HepG2 (cell line): ENCODE data around the gene FRAS1. TPM values are rescaled to one million over a fixed set of nuclear protein-coding genes. Genes with fewer than 3 reads are reported as not detected.

Experiments used
- ATAC-seq: fragments of 200-7000 bp; cut with Tn5 transposase; 3 replicates; pipeline ENCODE4 v1.9.1; 2020; ENCODE audit warnings: mild to moderate bottlenecking, moderate library complexity
- BruUV-seq: library from RNA; stranded (reverse); fragments of 400-500 nt; replicated peaks from 2 replicates; lab custom pipeline; 2021; lab: Mats Ljungman, UMichigan
- CTCF ChIA-PET: fragments of 300-600 bp; formaldehyde crosslinking; extraction: SDS; loops from one replicate; lab custom pipeline; 2021; ENCODE audit warnings: low total read pairs, inconsistent platforms, low intra/inter-chr PET ratio; lab: Yijun Ruan, JAX
- POLR2A ChIA-PET: fragments of 350-600 bp; sonication (Branson Sonifier 250); formaldehyde crosslinking; loops from one replicate; lab custom pipeline; 2020; ENCODE audit warnings: antibody characterized with exemption, inconsistent platforms; lab: Yijun Ruan, JAX
- DNase-seq: peaks from one replicate; pipeline ENCODE4 v3.0.0-alpha.2; 2015; ENCODE audit warnings: low spot score
- FAIRE-seq: peaks from 3 replicates; lab custom pipeline; 2011; peaks lifted over from hg19 to GRCh38; lab: Jason Lieb, UNC
- H2AFZ ChIP-seq: one replicate; pipeline ENCODE4 v1.6.1; 2011; ENCODE audit warnings: low read length, inconsistent platforms
- H3K27ac ChIP-seq: fragments of 300-600 bp; 3 replicates; pipeline ENCODE4 v1.8.0; 2011; ENCODE audit warnings: mixed run types, mild to moderate bottlenecking, mixed read lengths, low read length, inconsistent platforms; ENCODE audit not compliant: insufficient read depth; ENCODE audit errors: extremely low read length
- H3K27me3 ChIP-seq, 2 experiments: fragments of 200-600 bp in 1 of 2; 2 replicates in 1 of 2; 3 replicates in 1 of 2; pipeline versions ENCODE4 v1.6.0 to v1.8.0; 2011; ENCODE audit warnings: low read length in 2 of 2, mild to moderate bottlenecking in 2 of 2, moderate library complexity in 2 of 2, inconsistent platforms in 1 of 2; ENCODE audit not compliant: insufficient read depth in 2 of 2, control insufficient read depth in 1 of 2
- H3K36me3 ChIP-seq, 2 experiments: fragments of 200-600 bp in 1 of 2; replicated peaks in 1 of 2; 2 replicates in 1 of 2; 3 replicates in 1 of 2; pipeline versions ENCODE4 v1.5.1 to v1.8.0; 2011; ENCODE audit warnings: low read length in 2 of 2, inconsistent platforms in 1 of 2; ENCODE audit not compliant: insufficient read depth in 2 of 2, control insufficient read depth in 1 of 2
- H3K4me1 ChIP-seq: 2 replicates; pipeline ENCODE4 v1.5.1; 2012; ENCODE audit warnings: low read length, inconsistent platforms; ENCODE audit not compliant: insufficient read depth
- H3K4me2 ChIP-seq: 2 replicates; pipeline ENCODE4 v1.6.0; 2011; ENCODE audit warnings: low read depth, low read length, inconsistent platforms
- H3K4me3 ChIP-seq, 3 experiments: fragments of 200-600 bp in 1 of 3; sonication (generic), shearing (Covaris generic) in 1 of 3; replicated peaks in 1 of 3; 2 replicates each; pipeline ENCODE4 v1.5.1; 2011 to 2016; ENCODE audit warnings: low read length in 3 of 3, inconsistent platforms in 2 of 3, low read depth in 2 of 3, mild to moderate bottlenecking in 2 of 3, control low read depth in 1 of 3, mixed read lengths in 1 of 3; ENCODE audit not compliant: insufficient read depth in 1 of 3
- H3K79me2 ChIP-seq: one replicate; pipeline ENCODE4 v1.6.1; 2011; ENCODE audit warnings: low read length, inconsistent platforms; ENCODE audit not compliant: insufficient read depth
- H3K9ac ChIP-seq: 2 replicates; pipeline ENCODE4 v1.6.0; 2011; ENCODE audit warnings: mild to moderate bottlenecking, low read depth, low read length, inconsistent platforms; ENCODE audit not compliant: insufficient read depth
- H3K9me3 ChIP-seq: 2 replicates; pipeline ENCODE4 v1.5.1; 2012; ENCODE audit warnings: mild to moderate bottlenecking, low read length
- H4K20me1 ChIP-seq: 2 replicates; pipeline ENCODE4 v1.6.0; 2011; ENCODE audit warnings: inconsistent platforms, mild to moderate bottlenecking, low read length, moderate library complexity; ENCODE audit not compliant: insufficient read depth
- BRD4 ChIP-seq: sonication (generic); formaldehyde crosslinking; IDR thresholded peaks from 2 replicates; pipeline ENCODE4 v1.4.0; 2020; ENCODE audit warnings: missing genetic modification reagents
- CEBPB ChIP-seq: IDR thresholded peaks from 2 replicates; pipeline ENCODE4 v1.6.1; 2011; ENCODE audit warnings: low read depth, low read length, improper control_type of control experiment, borderline replicate concordance
- CREM ChIP-seq, 2 experiments: sonication (generic) in 1 of 2; formaldehyde crosslinking in 1 of 2; IDR thresholded peaks; 2 replicates each; pipeline versions ENCODE4 v1.4.0 to v1.6.1; 2016 to 2020; ENCODE audit warnings: antibody characterized with exemption in 1 of 2, mild to moderate bottlenecking in 1 of 2, missing genetic modification reagents in 1 of 2
- GATAD2A ChIP-seq: IDR thresholded peaks from 2 replicates; pipeline ENCODE4 v1.6.1; 2016
- TEAD2 ChIP-seq: sonication (generic); formaldehyde crosslinking; IDR thresholded peaks from 2 replicates; pipeline ENCODE4 v1.9.0; 2021; ENCODE audit warnings: missing genetic modification reagents
- TEAD3 ChIP-seq: optimal IDR thresholded peaks from 2 replicates; pipeline ENCODE3; 2016; ENCODE audit warnings: borderline replicate concordance
- ZBTB7A ChIP-seq: sonication (generic); formaldehyde crosslinking; IDR thresholded peaks from 2 replicates; pipeline ENCODE4 v1.8.0; 2022; ENCODE audit warnings: mild to moderate bottlenecking, missing genetic modification reagents
- ZKSCAN1 ChIP-seq: fragments of 150-350 bp; IDR thresholded peaks from 2 replicates; pipeline ENCODE4 v1.6.1; 2014; ENCODE audit warnings: low read length
- WGBS: methylation state at CpG from one replicate; pipeline ENCODE4 v1.1.6; 2017; ENCODE audit warnings: low lambda C conversion rate; 5-methylcytosine and 5-hydroxymethylcytosine counted together
- in situ Hi-C: cut with HindIII; loops from 2 replicates; pipeline ENCODE4 v1.10.0; 2017; ENCODE audit warnings: low pct_unique_long_range_greater_than_20kb; ENCODE audit not compliant: extremely low pct_ligation_motif_present
- intact Hi-C: fragments of 100-400 bp; cut with micrococcal nuclease; formaldehyde crosslinking; loops from one replicate; pipeline ENCODE4 v1.10.0; 2022; ENCODE audit not compliant: unreplicated experiment
- polyA plus RNA-seq, 8 experiments: library from polyadenylated mRNA; depleted of rRNA in 3 of 8; stranded (reverse) in 7 of 8; unstranded in 1 of 8; fragments of >200 nt; fragmentation: Illumina TruSeq in 4 of 8; extraction: Trizol in 4 of 8; gene quantifications; 2 replicates each; pipeline versions ENCODE4 v1.2.1 to v1.2.3, GENCODE V29; 2011 to 2016; ENCODE audit warnings: low read depth in 4 of 8, missing spikeins in 1 of 8, mixed read lengths in 1 of 8; ENCODE audit not compliant: insufficient read depth in 1 of 8
- total RNA-seq, 5 experiments: library from RNA; depleted of rRNA; stranded (reverse); fragments of >200 nt; fragmentation: Illumina TruSeq; extraction: Trizol; gene quantifications; 2 replicates each; pipeline ENCODE4 v1.2.3, GENCODE V29; 2016; ENCODE audit warnings: low read depth in 1 of 5
- TF ChIP-seq, protein P1 (sequence below): sonication (generic); formaldehyde crosslinking; IDR thresholded peaks from 2 replicates; pipeline ENCODE4 v1.4.0; 2020; ENCODE audit warnings: missing genetic modification reagents
- TF ChIP-seq, protein P2 (sequence below): sonication (generic); formaldehyde crosslinking; IDR thresholded peaks from 2 replicates; pipeline ENCODE4 v1.4.0; 2020; ENCODE audit warnings: missing genetic modification reagents
- TF ChIP-seq, protein P3 (sequence below): sonication (generic); formaldehyde crosslinking; IDR thresholded peaks from 2 replicates; pipeline ENCODE4 v1.4.0; 2020; ENCODE audit warnings: missing genetic modification reagents, mild to moderate bottlenecking, borderline replicate concordance
- TF ChIP-seq, protein P4 (sequence below): sonication (generic); formaldehyde crosslinking; IDR thresholded peaks from 2 replicates; pipeline ENCODE4 v1.4.0; 2020; ENCODE audit warnings: missing genetic modification reagents

FRAS1 gene
- total and polyA plus RNA-seq, 2 of the 13 experiments (the other 11 are each of a cell fraction or from before 2014, with no cell fraction given), result 22.5 to 31.6 TPM

DNA sequence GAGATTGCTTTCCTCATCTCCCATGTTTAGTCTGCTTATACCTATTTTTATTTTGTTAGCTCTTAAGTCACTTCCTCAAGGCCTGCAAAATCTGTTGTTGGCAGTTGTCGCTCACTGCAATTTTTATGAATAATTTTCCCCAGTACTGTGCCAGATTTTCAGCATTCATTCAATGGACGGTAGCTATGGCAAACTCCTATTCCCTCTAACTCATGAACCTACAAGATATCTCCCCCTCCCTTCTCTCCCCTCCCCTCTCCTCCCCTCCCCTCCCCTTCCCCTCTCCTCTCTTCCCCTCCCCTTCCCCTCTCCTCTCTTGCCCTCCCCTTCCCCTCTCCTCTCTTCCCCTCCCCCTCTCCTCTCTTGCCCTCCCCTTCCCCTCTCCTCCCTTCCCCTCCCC, 160.4 kb downstream of the FRAS1 start (continued):
- TF ChIP-seq, protein P1, sequence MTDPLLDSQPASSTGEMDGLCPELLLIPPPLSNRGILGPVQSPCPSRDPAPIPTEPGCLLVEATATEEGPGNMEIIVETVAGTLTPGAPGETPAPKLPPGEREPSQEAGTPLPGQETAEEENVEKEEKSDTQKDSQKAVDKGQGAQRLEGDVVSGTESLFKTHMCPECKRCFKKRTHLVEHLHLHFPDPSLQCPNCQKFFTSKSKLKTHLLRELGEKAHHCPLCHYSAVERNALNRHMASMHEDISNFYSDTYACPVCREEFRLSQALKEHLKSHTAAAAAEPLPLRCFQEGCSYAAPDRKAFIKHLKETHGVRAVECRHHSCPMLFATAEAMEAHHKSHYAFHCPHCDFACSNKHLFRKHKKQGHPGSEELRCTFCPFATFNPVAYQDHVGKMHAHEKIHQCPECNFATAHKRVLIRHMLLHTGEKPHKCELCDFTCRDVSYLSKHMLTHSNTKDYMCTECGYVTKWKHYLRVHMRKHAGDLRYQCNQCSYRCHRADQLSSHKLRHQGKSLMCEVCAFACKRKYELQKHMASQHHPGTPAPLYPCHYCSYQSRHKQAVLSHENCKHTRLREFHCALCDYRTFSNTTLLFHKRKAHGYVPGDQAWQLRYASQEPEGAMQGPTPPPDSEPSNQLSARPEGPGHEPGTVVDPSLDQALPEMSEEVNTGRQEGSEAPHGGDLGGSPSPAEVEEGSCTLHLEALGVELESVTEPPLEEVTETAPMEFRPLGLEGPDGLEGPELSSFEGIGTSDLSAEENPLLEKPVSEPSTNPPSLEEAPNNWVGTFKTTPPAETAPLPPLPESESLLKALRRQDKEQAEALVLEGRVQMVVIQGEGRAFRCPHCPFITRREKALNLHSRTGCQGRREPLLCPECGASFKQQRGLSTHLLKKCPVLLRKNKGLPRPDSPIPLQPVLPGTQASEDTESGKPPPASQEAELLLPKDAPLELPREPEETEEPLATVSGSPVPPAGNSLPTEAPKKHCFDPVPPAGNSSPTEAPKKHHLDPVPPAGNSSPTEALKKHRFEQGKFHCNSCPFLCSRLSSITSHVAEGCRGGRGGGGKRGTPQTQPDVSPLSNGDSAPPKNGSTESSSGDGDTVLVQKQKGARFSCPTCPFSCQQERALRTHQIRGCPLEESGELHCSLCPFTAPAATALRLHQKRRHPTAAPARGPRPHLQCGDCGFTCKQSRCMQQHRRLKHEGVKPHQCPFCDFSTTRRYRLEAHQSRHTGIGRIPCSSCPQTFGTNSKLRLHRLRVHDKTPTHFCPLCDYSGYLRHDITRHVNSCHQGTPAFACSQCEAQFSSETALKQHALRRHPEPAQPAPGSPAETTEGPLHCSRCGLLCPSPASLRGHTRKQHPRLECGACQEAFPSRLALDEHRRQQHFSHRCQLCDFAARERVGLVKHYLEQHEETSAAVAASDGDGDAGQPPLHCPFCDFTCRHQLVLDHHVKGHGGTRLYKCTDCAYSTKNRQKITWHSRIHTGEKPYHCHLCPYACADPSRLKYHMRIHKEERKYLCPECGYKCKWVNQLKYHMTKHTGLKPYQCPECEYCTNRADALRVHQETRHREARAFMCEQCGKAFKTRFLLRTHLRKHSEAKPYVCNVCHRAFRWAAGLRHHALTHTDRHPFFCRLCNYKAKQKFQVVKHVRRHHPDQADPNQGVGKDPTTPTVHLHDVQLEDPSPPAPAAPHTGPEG (CRISPR knock-in tag), result no peak

DNA sequence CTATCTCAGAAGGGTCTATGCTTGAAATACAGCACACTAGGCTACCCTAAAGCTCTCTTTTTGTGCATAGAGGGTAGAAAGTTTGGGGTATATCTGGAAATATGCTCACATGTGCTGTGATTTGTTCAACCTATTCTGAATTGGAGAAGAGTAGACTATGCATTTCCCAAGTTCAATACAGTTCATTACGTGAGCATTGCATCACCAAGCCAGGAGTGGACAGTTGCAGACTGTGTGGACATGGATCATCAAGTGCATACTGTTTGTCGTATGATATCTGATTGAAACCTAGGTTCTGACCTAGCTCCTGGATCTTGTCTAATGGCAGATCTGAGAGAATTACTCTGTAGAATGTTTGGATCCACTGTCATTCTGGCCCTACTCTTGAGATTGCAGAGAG, 161.1 kb downstream of the FRAS1 start:
- H3K27ac ChIP-seq, result peak overlapping the region; percentile 40
- intact Hi-C loops (loop anchor here (5.0 kb wide), 1 partner anchor 81 kb away; no protein-coding TSS in a partner anchor), in situ Hi-C loops (no loop called here)
- no peak overlapping the region for H3K4me3 ChIP-seq
- ChIA-PET CTCF (no interaction called here), POLR2A (no interaction called here)
- H2AFZ ChIP-seq, result peak overlapping the region; percentile 15
- FAIRE-seq, result peak; percentile 59
- no TSS peak for BruUV-seq
- peak; percentile 74 for ATAC-seq
- H3K4me1 ChIP-seq, result peaks cover 51% of the 10 kb centered on the region
- H3K9me3 ChIP-seq, result no peaks in the 10 kb centered on the region
- 27% methylated on average over 2 of the region's 2 CpGs for WGBS
- H3K27me3 ChIP-seq, result no peaks in the 10 kb centered on the region
- 0 out of 5 replicates have a peak, but pooled peaks cover 0 to 1% of the 10 kb centered on the region in 2 experiments for H3K36me3 ChIP-seq
- H3K79me2 ChIP-seq, result peaks cover 32% of the 10 kb centered on the region
- H3K4me2 ChIP-seq, result no peak overlapping the region
- H4K20me1 ChIP-seq, result no peaks in the 10 kb centered on the region
- peak; percentile 55 for DNase-seq
- no peak overlapping the region for H3K9ac ChIP-seq
- TF ChIP-seq, protein P2, sequence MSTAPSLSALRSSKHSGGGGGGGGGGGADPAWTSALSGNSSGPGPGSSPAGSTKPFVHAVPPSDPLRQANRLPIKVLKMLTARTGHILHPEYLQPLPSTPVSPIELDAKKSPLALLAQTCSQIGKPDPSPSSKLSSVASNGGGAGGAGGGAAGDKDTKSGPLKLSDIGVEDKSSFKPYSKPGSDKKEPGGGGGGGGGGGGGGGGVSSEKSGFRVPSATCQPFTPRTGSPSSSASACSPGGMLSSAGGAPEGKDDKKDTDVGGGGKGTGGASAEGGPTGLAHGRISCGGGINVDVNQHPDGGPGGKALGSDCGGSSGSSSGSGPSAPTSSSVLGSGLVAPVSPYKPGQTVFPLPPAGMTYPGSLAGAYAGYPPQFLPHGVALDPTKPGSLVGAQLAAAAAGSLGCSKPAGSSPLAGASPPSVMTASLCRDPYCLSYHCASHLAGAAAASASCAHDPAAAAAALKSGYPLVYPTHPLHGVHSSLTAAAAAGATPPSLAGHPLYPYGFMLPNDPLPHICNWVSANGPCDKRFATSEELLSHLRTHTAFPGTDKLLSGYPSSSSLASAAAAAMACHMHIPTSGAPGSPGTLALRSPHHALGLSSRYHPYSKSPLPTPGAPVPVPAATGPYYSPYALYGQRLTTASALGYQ (CRISPR knock-in tag), result no peak
- no peak for TF ChIP-seq ZKSCAN1
- TF ChIP-seq GATAD2A (CRISPR knock-in tag), result peak; percentile 58; the same call in 1 of the 2 replicates
- TF ChIP-seq ZBTB7A (CRISPR knock-in tag), result no peak
- no peak for TF ChIP-seq BRD4
- peak; percentile 20 for TF ChIP-seq TEAD3 (CRISPR knock-in tag)
- TF ChIP-seq CREM (IDR thresholded peaks at IDR 0.05), result peak; percentile 25; the same call in 1 of the 2 replicates
- no peak for TF ChIP-seq CREM (CRISPR knock-in tag; IDR thresholded peaks at IDR 0.05)
- TF ChIP-seq, protein P3, sequence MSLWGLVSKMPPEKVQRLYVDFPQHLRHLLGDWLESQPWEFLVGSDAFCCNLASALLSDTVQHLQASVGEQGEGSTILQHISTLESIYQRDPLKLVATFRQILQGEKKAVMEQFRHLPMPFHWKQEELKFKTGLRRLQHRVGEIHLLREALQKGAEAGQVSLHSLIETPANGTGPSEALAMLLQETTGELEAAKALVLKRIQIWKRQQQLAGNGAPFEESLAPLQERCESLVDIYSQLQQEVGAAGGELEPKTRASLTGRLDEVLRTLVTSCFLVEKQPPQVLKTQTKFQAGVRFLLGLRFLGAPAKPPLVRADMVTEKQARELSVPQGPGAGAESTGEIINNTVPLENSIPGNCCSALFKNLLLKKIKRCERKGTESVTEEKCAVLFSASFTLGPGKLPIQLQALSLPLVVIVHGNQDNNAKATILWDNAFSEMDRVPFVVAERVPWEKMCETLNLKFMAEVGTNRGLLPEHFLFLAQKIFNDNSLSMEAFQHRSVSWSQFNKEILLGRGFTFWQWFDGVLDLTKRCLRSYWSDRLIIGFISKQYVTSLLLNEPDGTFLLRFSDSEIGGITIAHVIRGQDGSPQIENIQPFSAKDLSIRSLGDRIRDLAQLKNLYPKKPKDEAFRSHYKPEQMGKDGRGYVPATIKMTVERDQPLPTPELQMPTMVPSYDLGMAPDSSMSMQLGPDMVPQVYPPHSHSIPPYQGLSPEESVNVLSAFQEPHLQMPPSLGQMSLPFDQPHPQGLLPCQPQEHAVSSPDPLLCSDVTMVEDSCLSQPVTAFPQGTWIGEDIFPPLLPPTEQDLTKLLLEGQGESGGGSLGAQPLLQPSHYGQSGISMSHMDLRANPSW, result no peak
- peak; percentile 92 for TF ChIP-seq CEBPB
- no peak for TF ChIP-seq TEAD2 (CRISPR knock-in tag)
- TF ChIP-seq, protein P4, sequence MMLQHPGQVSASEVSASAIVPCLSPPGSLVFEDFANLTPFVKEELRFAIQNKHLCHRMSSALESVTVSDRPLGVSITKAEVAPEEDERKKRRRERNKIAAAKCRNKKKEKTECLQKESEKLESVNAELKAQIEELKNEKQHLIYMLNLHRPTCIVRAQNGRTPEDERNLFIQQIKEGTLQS (CRISPR knock-in tag), result peak; percentile 64
